GM21423 (cell line): Measurements from ENCODE around the gene CREB3L1.

Experiments
- ATAC-seq: cut with Tn5 transposase; IDR thresholded peaks from one replicate; pipeline ENCODE4 v1.9.1; 2021; ENCODE audit warnings: mild to moderate bottlenecking, moderate library complexity; ENCODE audit not compliant: unreplicated experiment

CREB3L1 gene

GRCh38 chr11:46342239-46342638 is 64.8 kb downstream of the CREB3L1 start:
- ATAC-seq, result no peak

- ATAC-seq, result no peak
These were observed 66.1 kb downstream of the CREB3L1 start for GRCh38 chr11:46343520-46343919.

- ATAC-seq, result no peak
These were observed 67.7 kb downstream of the CREB3L1 start for GRCh38 chr11:46345131-46345597.

- no peak for ATAC-seq
These were observed 68.5 kb downstream of the CREB3L1 start for GRCh38 chr11:46345881-46346484.

GRCh38 chr11:46346886-46347636 is 69.6 kb downstream of the CREB3L1 start, which contains the start of gene DGKZ:
TSS of gene DGKZ (plus strand) at chr11:46347463. CDS start at chr11:46347660, 197 bp downstream.
- peak; percentile 54 for ATAC-seq

- peak; percentile 0 for ATAC-seq
These were observed 70.3 kb downstream of the CREB3L1 start for GRCh38 chr11:46347637-46348311.

- ATAC-seq, result no peak
These were observed 71.3 kb downstream of the CREB3L1 start for GRCh38 chr11:46348566-46349401.

GRCh38 chr11:46350695-46351094 is 73.2 kb downstream of the CREB3L1 start:
- ATAC-seq, result no peak

- no peak for ATAC-seq
These were observed 73.7 kb downstream of the CREB3L1 start for GRCh38 chr11:46351148-46351547.

GRCh38 chr11:46351606-46352005 is 74.1 kb downstream of the CREB3L1 start:
- no peak for ATAC-seq

- no peak for ATAC-seq
These were observed 74.8 kb downstream of the CREB3L1 start for GRCh38 chr11:46352063-46352841.

GRCh38 chr11:46353698-46354097 is 76.2 kb downstream of the CREB3L1 start:
- no peak for ATAC-seq

GRCh38 chr11:46356924-46357482 is 79.5 kb downstream of the CREB3L1 start:
- no peak for ATAC-seq

- no peak for ATAC-seq
These were observed 80.0 kb downstream of the CREB3L1 start for GRCh38 chr11:46357483-46357936.

- ATAC-seq, result no peak
These were observed 82.5 kb downstream of the CREB3L1 start for GRCh38 chr11:46359953-46360352.

GRCh38 chr11:46360878-46361277 is 83.4 kb downstream of the CREB3L1 start:
- ATAC-seq, result peak; percentile 6

- ATAC-seq, result peak; percentile 85
These were observed 84.1 kb downstream of the CREB3L1 start for GRCh38 chr11:46361283-46362155.

- ATAC-seq, result no peak
These were observed 84.9 kb downstream of the CREB3L1 start for GRCh38 chr11:46362156-46363030.
